ENCODE results near the gene RNF151. TPM values are rescaled to one million over a fixed set of nuclear protein-coding genes. Genes with fewer than 3 reads are reported as not detected.

The RNF151 gene
- total and polyA plus RNA-seq, 2 donors (not counting 1 experiment from before 2014, with no cell fraction given), result 0.13 to 0.76 TPM

GRCh38 chr16:1975432-1976215 lies 9.0 kb downstream of the RNF151 start:
- ATAC-seq (ENCODE audit: low read depth), result no peak

More at GRCh38 chr16:1975432-1976215, 9.0 kb downstream of the RNF151 start:
- Mint-ChIP-seq H3K4me3 (no peak overlapping the region), H3K9me3 (ENCODE audit: insufficient read depth) (no peaks in the 10 kb centered on the region), H3K27me3 (no peaks in the 10 kb centered on the region), H3K27ac (no peak overlapping the region), H3K4me1 (peaks cover 21% of the 10 kb centered on the region)
- Histone ChIP-seq H3K4me3 (ENCODE audit: control extremely low read depth in 1 of 5, extremely low read depth in 1 of 5, insufficient read depth in 1 of 5, low read depth in 2 of 5, low read length in 4 of 5) (no peak overlapping the region), H3K27ac (ENCODE audit: low read length in 2 of 2) (no peak overlapping the region), H3K36me3 (replicated peaks in 1 of 2; ENCODE audit: control extremely low read depth in 1 of 2, control insufficient read depth in 1 of 2, extremely low read depth in 1 of 2, insufficient read depth in 2 of 2, low read length in 1 of 2) (peaks cover 0 to 42% of the 10 kb centered on the region in 2 experiments), H3K4me2 (replicated peaks; ENCODE audit: low read depth, low read length, poor library complexity, severe bottlenecking) (no peak overlapping the region), H3K79me2 (ENCODE audit: control insufficient read depth, insufficient read depth, low read length) (peaks cover 40% of the 10 kb centered on the region), H3K9ac (ENCODE audit: low read length) (no peak overlapping the region), H4K20me1 (ENCODE audit: control insufficient read depth, insufficient read depth, low read length, poor library complexity, severe bottlenecking) (peaks cover 48% of the 10 kb centered on the region), H3K4me1 (ENCODE audit: control insufficient read depth in 2 of 2, insufficient read depth in 2 of 2, low read length in 2 of 2) (peaks cover 9 to 31% of the 10 kb centered on the region in 2 donors), H3K27me3 (replicated peaks in 1 of 4; ENCODE audit: control extremely low read depth in 1 of 4, control insufficient read depth in 3 of 4, insufficient read depth in 4 of 4, low read length in 3 of 4) (peaks cover 0 to 42% (median 7%) of the 10 kb centered on the region in 4 experiments), H3K9me3 (ENCODE audit: control extremely low read depth in 1 of 3, control insufficient read depth in 2 of 3, insufficient read depth in 1 of 3, low read length in 2 of 3) (peaks cover 0 to 6% (median 0%) of the 10 kb centered on the region in 3 donors), H2AFZ (ENCODE audit: insufficient read depth, low read depth, low read length, poor library complexity, severe bottlenecking) (no peak overlapping the region)
- no peak for DNase-seq
- TF ChIP-seq CTCF (IDR thresholded peaks at IDR 0.05), result no peak
- TF ChIP-seq EZH2 (IDR thresholded peaks at IDR 0.05; ENCODE audit: borderline replicate concordance, insufficient read depth, low read depth, low read length, poor library complexity, severe bottlenecking), result no peak
- ChIA-PET POLR2A (interaction anchor here (0.5 to 1.8 kb wide), 2 partner anchors 11 to 36 kb away, joined by 5 to 7 read pairs; partner anchors contain the start of gene RPS2), CTCF (no interaction called here)
- 97% methylated on average over 31 of the region's 33 CpGs for WGBS (ENCODE audit: insufficient coverage)
- intact Hi-C loops (cut with micrococcal nuclease), result no loop called here

Measured in B cell (primary cell).